Stimulated activated CD4-positive, alpha-beta T cell treated with anti-CD3 and anti-CD28 coated beads, TNF-alpha, amount 100 ng/mL, for 48 hours (primary cell): ENCODE measurements around the gene TMC3.
"Not testable (repeated sequence)": the region's sequence is repeated elsewhere in the genome, so short reads cannot be mapped to it uniquely, and the experiment has no call there.

ENCODE experiments used
- DNase-seq, 3 donors: peaks; one replicate each; pipeline ENCODE4 v3.0.0-alpha.2; 2020; ENCODE audit warnings: low read depth in 3 of 3

TMC3 gene

GRCh38 chr15:81384891-81385720 is 11.1 kb upstream of the TMC3 start:
- no peak for DNase-seq

- no peak for DNase-seq
Measured at GRCh38 chr15:81381720-81382119, 7.7 kb upstream of the TMC3 start.

- DNase-seq: no peak
Measured at GRCh38 chr15:81380668-81381067, 6.7 kb upstream of the TMC3 start.

GRCh38 chr15:81380203-81380602 is 6.2 kb upstream of the TMC3 start:
- DNase-seq: no peak

GRCh38 chr15:81379269-81379668 is 5.3 kb upstream of the TMC3 start:
- DNase-seq: no peak

GRCh38 chr15:81378443-81378842 is 4.4 kb upstream of the TMC3 start:
- DNase-seq: no peak

GRCh38 chr15:81377871-81378270 is 3.9 kb upstream of the TMC3 start:
- no peak for DNase-seq

- no peak for DNase-seq
Measured at GRCh38 chr15:81376231-81376630, 2.2 kb upstream of the TMC3 start.

- no peak for DNase-seq
Measured at GRCh38 chr15:81375461-81375860, 1.4 kb upstream of the TMC3 start.

GRCh38 chr15:81373176-81373575 is 837 bp downstream of the TMC3 start:
- DNase-seq: no peak

GRCh38 chr15:81372575-81372974 is 1.4 kb downstream of the TMC3 start:
- no peak for DNase-seq

GRCh38 chr15:81363718-81364500 is 10.1 kb downstream of the TMC3 start:
- DNase-seq: no peak

- DNase-seq: no peak
Measured at GRCh38 chr15:81363276-81363675, 10.7 kb downstream of the TMC3 start.

- DNase-seq: no peak
Measured at GRCh38 chr15:81362790-81363189, 11.2 kb downstream of the TMC3 start.

GRCh38 chr15:81361891-81362290 is 12.1 kb downstream of the TMC3 start:
- DNase-seq: no peak

- no peak for DNase-seq
Measured at GRCh38 chr15:81360491-81360890, 13.5 kb downstream of the TMC3 start.

GRCh38 chr15:81358248-81358647 is 15.8 kb downstream of the TMC3 start:
- DNase-seq: no peak

GRCh38 chr15:81357180-81357686 is 16.8 kb downstream of the TMC3 start:
- no peak for DNase-seq

- no peak for DNase-seq
Measured at GRCh38 chr15:81356252-81356651, 17.8 kb downstream of the TMC3 start.

- DNase-seq: no peak
Measured at GRCh38 chr15:81351651-81352050, 22.4 kb downstream of the TMC3 start.

GRCh38 chr15:81349271-81349670 is 24.7 kb downstream of the TMC3 start:
- DNase-seq: no peak

GRCh38 chr15:81348691-81349090 is 25.3 kb downstream of the TMC3 start:
- not testable (repeated sequence) for DNase-seq

- no peak for DNase-seq
Measured at GRCh38 chr15:81347910-81348309, 26.1 kb downstream of the TMC3 start.
